ENCODE measurements around the gene SPRR1A. TPM values are rescaled to one million over a fixed set of nuclear protein-coding genes. Genes with fewer than 3 reads are reported as not detected.

Gene SPRR1A
- total RNA-seq, 2 donors from 2014 or later: not detected

DNA sequence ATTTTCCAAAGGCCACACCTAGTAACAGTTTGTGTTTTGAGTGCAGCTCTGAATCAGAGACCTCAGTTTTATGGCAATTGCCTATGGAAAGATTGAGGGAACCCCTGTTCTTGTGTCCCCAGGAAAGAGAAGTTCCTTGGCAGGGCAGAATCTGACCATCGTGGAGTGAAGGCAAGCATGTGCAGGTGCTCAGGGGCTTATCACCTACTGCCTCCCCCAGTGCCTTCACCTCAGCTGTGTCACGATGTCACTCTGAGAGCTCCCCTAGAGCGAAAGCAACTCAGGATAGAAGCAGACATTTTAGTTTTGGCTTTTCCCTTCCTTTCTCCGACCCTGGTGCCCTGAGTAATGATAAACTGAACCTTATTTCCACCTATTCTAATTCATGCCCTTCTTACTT lies 1.8 kb upstream of the SPRR1A start:
- H3K4me1 ChIP-seq: no peaks in the 10 kb centered on the region
- TF ChIP-seq, protein P1, sequence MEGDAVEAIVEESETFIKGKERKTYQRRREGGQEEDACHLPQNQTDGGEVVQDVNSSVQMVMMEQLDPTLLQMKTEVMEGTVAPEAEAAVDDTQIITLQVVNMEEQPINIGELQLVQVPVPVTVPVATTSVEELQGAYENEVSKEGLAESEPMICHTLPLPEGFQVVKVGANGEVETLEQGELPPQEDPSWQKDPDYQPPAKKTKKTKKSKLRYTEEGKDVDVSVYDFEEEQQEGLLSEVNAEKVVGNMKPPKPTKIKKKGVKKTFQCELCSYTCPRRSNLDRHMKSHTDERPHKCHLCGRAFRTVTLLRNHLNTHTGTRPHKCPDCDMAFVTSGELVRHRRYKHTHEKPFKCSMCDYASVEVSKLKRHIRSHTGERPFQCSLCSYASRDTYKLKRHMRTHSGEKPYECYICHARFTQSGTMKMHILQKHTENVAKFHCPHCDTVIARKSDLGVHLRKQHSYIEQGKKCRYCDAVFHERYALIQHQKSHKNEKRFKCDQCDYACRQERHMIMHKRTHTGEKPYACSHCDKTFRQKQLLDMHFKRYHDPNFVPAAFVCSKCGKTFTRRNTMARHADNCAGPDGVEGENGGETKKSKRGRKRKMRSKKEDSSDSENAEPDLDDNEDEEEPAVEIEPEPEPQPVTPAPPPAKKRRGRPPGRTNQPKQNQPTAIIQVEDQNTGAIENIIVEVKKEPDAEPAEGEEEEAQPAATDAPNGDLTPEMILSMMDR (IDR thresholded peaks at IDR 0.05): no peak
- H3K9me3 ChIP-seq: no peaks in the 10 kb centered on the region
- H3K4me3 ChIP-seq: no peak overlapping the region
- no peak for DNase-seq
- no peaks in the 10 kb centered on the region for H3K36me3 ChIP-seq
- intact Hi-C loops (cut with DNase I): no loop called here
- no peaks in the 10 kb centered on the region for H3K27me3 ChIP-seq
- H3K9ac ChIP-seq (ENCODE audit: low read depth in 2 of 2, low read length in 2 of 2): no peak overlapping the region
- H3K27ac ChIP-seq: no peak overlapping the region

DNA sequence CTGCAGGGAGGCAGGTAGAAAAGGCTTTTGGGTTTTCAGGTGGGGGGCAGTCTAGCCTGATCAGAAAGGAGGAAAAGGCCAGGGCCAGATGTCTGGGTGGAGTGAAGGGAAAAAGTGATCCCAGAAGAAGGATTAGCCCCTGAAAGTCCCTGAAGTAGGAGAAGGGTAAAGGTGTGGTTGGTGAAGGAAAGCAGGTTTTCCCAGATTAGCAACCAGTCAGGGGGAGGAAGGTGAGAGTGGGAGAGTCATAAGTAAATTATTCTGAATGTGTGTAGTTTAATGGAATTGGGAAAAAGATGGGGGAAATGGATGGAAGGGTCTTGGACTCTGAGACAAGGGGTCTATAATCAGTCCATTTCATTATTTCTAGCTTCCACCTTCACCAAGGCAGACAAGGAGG lies 647 bp upstream of the SPRR1A start:
- Histone ChIP-seq H3K27ac (no peak overlapping the region), H3K4me1 (no peaks in the 10 kb centered on the region), H3K36me3 (no peaks in the 10 kb centered on the region), H3K9ac (ENCODE audit: low read depth in 2 of 2, low read length in 2 of 2) (no peak overlapping the region), H3K9me3 (no peaks in the 10 kb centered on the region), H3K4me3 (no peak overlapping the region), H3K27me3 (no peaks in the 10 kb centered on the region)
- intact Hi-C loops (cut with DNase I): no loop called here
- no peak for DNase-seq
- TF ChIP-seq, protein P1 (IDR thresholded peaks at IDR 0.05): no peak

DNA sequence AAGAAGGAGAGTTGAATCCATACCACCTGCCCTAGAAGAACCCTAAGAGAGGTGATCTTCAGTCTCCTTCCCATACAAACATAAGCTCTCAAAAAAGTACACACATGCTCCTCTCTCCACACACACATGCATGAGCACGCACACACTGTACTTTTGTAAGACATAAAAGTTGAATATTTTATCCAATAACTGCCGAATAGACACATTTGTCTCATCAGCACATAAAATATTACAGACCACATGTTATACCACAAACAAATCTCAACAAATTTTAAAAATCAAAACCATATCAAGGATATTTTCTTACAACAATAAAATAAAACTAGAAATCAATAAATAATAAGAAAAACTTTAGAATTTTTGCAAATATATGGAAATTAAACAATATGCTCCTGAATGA lies 2.7 kb downstream of the SPRR1A start:
- TF ChIP-seq, protein P1 (IDR thresholded peaks at IDR 0.05): no peak
- H3K36me3 ChIP-seq: no peaks in the 10 kb centered on the region
- no peaks in the 10 kb centered on the region for H3K9me3 ChIP-seq
- H3K4me1 ChIP-seq: no peaks in the 10 kb centered on the region
- no peak overlapping the region for H3K9ac ChIP-seq (ENCODE audit: low read depth in 2 of 2, low read length in 2 of 2)
- no peak for DNase-seq
- no peaks in the 10 kb centered on the region for H3K27me3 ChIP-seq
- no peak overlapping the region for H3K4me3 ChIP-seq
- no peak overlapping the region for H3K27ac ChIP-seq
- intact Hi-C loops (cut with DNase I): no loop called here

DNA sequence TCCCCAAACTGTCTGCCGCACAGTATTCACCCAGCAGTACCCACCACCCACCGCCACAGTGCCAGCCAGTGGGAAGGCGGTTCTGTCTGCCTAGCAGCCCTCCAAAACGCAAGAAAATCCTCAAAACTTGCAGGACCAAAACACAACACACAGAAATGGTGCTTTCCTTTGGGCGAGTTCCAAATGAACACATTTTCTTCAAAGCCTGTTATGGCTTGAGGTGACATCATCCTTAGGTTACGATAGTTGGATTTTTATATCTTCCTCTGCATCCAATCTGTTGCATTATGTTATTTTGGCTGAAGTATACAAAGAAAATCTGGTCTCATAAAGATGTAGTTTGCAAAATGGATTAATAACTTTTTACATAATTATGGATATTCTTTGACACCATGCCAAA lies 9.3 kb downstream of the SPRR1A start:
- no peak overlapping the region for H3K9ac ChIP-seq (ENCODE audit: low read depth in 2 of 2, low read length in 2 of 2)
- H3K9me3 ChIP-seq: no peaks in the 10 kb centered on the region
- no peak overlapping the region for H3K4me3 ChIP-seq
- intact Hi-C loops (cut with DNase I): no loop called here
- H3K4me1 ChIP-seq: no peaks in the 10 kb centered on the region
- no peak for DNase-seq
- H3K36me3 ChIP-seq: no peaks in the 10 kb centered on the region
- H3K27ac ChIP-seq: no peak overlapping the region
- H3K27me3 ChIP-seq: no peaks in the 10 kb centered on the region
- TF ChIP-seq, protein P1 (IDR thresholded peaks at IDR 0.05): no peak

DNA sequence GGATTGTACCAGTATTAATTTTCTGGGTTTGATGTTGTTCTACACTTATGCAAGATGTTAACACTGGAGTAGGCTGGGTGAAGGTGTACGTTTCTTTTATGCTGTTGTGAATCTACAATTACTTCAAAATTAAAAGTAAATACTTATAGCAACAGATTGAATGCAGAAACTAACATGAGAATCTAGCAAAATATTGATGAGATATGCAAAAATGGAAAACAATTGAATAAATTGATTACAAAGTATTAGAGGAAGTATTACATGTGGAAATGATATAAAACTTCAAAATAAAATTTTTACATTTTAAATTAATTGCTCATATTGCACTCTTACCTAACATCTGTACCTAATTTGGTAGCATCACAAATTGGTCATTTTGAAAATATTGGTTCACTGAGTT lies 12.0 kb downstream of the SPRR1A start:
- Histone ChIP-seq H3K4me3 (no peak overlapping the region), H3K9me3 (no peaks in the 10 kb centered on the region), H3K9ac (ENCODE audit: low read depth in 2 of 2, low read length in 2 of 2) (no peak overlapping the region), H3K4me1 (no peaks in the 10 kb centered on the region), H3K27me3 (no peaks in the 10 kb centered on the region), H3K36me3 (no peaks in the 10 kb centered on the region), H3K27ac (no peak overlapping the region)
- DNase-seq: no peak
- TF ChIP-seq, protein P1 (IDR thresholded peaks at IDR 0.05): no peak
- intact Hi-C loops (cut with DNase I): no loop called here

Data from colonic mucosa (tissue), 4 donors.